B cell (primary cell): ENCODE results near the gene SEMA4C. TPM values are rescaled to one million over a fixed set of nuclear protein-coding genes. Genes with fewer than 3 reads are reported as not detected.

ENCODE experiments used
- ATAC-seq: fragments of 200-7000 bp; cut with Tn5 transposase; one replicate; pipeline ENCODE4 v1.10.0; 2021; ENCODE audit warnings: low read depth, mild to moderate bottlenecking, moderate number of reproducible peaks, moderate library complexity
- CTCF ChIA-PET: fragments of 350-600 bp; sonication (Branson Sonifier 250); formaldehyde crosslinking; loops from one replicate; lab custom pipeline; 2021; ENCODE audit warnings: antibody characterized with exemption, inconsistent platforms; lab: Charles Lee
- POLR2A ChIA-PET: fragments of 350-600 bp; sonication (Branson Sonifier 250); formaldehyde crosslinking; loops from one replicate; lab custom pipeline; 2021; ENCODE audit warnings: antibody characterized with exemption; lab: Charles Lee
- DNase-seq: peaks from one replicate; pipeline ENCODE4 v3.0.0; 2013
- H2AFZ ChIP-seq: 2 replicates; pipeline ENCODE4 v1.6.1; 2012; ENCODE audit warnings: mild to moderate bottlenecking, low read depth, low read length; ENCODE audit not compliant: insufficient read depth, poor library complexity, severe bottlenecking
- H3K27ac ChIP-seq, 2 donors: 1 replicate in 1 of 2; 2 replicates in 1 of 2; pipeline ENCODE4 v1.5.1; 2012 to 2013; ENCODE audit warnings: low read length in 2 of 2, mild to moderate bottlenecking in 2 of 2, moderate library complexity in 1 of 2
- H3K27me3 ChIP-seq, 4 experiments: fragments of 200-600 bp in 1 of 4; sonication (generic) in 1 of 4; replicated peaks in 1 of 4; 1 replicate in 2 of 4; 2 replicates in 2 of 4; pipeline versions ENCODE4 v1.6.1 to v1.7.0; 2013 to 2016; ENCODE audit warnings: low read length in 3 of 4, mild to moderate bottlenecking in 2 of 4, mixed read lengths in 1 of 4, moderate library complexity in 1 of 4; ENCODE audit not compliant: insufficient read depth in 4 of 4, control insufficient read depth in 3 of 4; ENCODE audit errors: control extremely low read depth in 1 of 4
- H3K36me3 ChIP-seq, 2 experiments: replicated peaks in 1 of 2; 1 replicate in 1 of 2; 2 replicates in 1 of 2; pipeline versions ENCODE4 v1.6.1 to v1.7.1; 2013; ENCODE audit warnings: low read length in 1 of 2; ENCODE audit not compliant: insufficient read depth in 2 of 2, control insufficient read depth in 1 of 2; ENCODE audit errors: control extremely low read depth in 1 of 2, extremely low read depth in 1 of 2
- H3K4me1 ChIP-seq, 2 donors: fragments of 200-600 bp in 1 of 2; sonication (generic) in 1 of 2; 1 replicate in 1 of 2; 2 replicates in 1 of 2; pipeline versions ENCODE4 v1.5.1 to v1.6.1; 2013 to 2017; ENCODE audit warnings: low read length in 2 of 2; ENCODE audit not compliant: control insufficient read depth in 2 of 2, insufficient read depth in 2 of 2
- H3K4me2 ChIP-seq: replicated peaks from 2 replicates; pipeline ENCODE3; 2012; ENCODE audit warnings: mild to moderate bottlenecking, low read depth, low read length; ENCODE audit not compliant: poor library complexity, severe bottlenecking
- H3K4me3 ChIP-seq, 5 experiments: fragments of 200-600 bp in 1 of 5; sonication (generic) in 1 of 5; 1 replicate in 3 of 5; 2 replicates in 2 of 5; pipeline versions ENCODE4 v1.5.1 to v1.7.0; 2011 to 2016; ENCODE audit warnings: low read length in 4 of 5, mild to moderate bottlenecking in 4 of 5, low read depth in 2 of 5, control low read depth in 1 of 5, moderate library complexity in 1 of 5; ENCODE audit not compliant: insufficient read depth in 1 of 5; ENCODE audit errors: control extremely low read depth in 1 of 5, extremely low read depth in 1 of 5
- H3K79me2 ChIP-seq: fragments of 200-600 bp; sonication (generic); one replicate; pipeline ENCODE4 v1.6.0; 2016; ENCODE audit warnings: low read length; ENCODE audit not compliant: control insufficient read depth, insufficient read depth
- H3K9ac ChIP-seq: fragments of 200-600 bp; sonication (generic); 2 replicates; pipeline ENCODE4 v1.6.1; 2017; ENCODE audit warnings: mild to moderate bottlenecking, low read length, moderate library complexity
- H3K9me3 ChIP-seq, 3 donors: one replicate each; pipeline versions ENCODE4 v1.6.1 to v1.7.1; 2013; ENCODE audit warnings: low read length in 2 of 3; ENCODE audit not compliant: control insufficient read depth in 2 of 3, insufficient read depth in 1 of 3; ENCODE audit errors: control extremely low read depth in 1 of 3
- H4K20me1 ChIP-seq: 2 replicates; pipeline ENCODE4 v1.6.0; 2012; ENCODE audit warnings: mild to moderate bottlenecking, low read length; ENCODE audit not compliant: insufficient read depth, control insufficient read depth, poor library complexity, severe bottlenecking
- H3K27ac Mint-ChIP-seq: one replicate; pipeline ENCODE4 v1.8.0; 2021; ENCODE audit warnings: mixed read lengths
- H3K27me3 Mint-ChIP-seq: one replicate; pipeline ENCODE4 v1.8.0; 2021; ENCODE audit warnings: mixed read lengths
- H3K4me1 Mint-ChIP-seq: one replicate; pipeline ENCODE4 v1.8.0; 2021; ENCODE audit warnings: mixed read lengths
- H3K4me3 Mint-ChIP-seq: one replicate; pipeline ENCODE4 v1.8.0; 2021; ENCODE audit warnings: mixed read lengths
- H3K9me3 Mint-ChIP-seq: one replicate; pipeline ENCODE4 v1.8.0; 2022; ENCODE audit warnings: mixed read lengths; ENCODE audit not compliant: insufficient read depth
- CTCF ChIP-seq: fragments of 200-600 bp; IDR thresholded peaks from one replicate; pipeline ENCODE4 v1.8.0; 2022; ENCODE audit warnings: antibody characterized with exemption, mild to moderate bottlenecking
- EZH2 ChIP-seq: IDR thresholded peaks from 2 replicates; pipeline ENCODE4 v1.6.1; 2012; ENCODE audit warnings: borderline replicate concordance, low read depth, mild to moderate bottlenecking, moderate library complexity, low read length; ENCODE audit not compliant: insufficient read depth, poor library complexity, severe bottlenecking
- WGBS: methylation state at CpG from one replicate; pipeline ENCODE4 v1.1.5; 2013; ENCODE audit warnings: missing lambda C conversion rate; ENCODE audit not compliant: insufficient coverage; 5-methylcytosine and 5-hydroxymethylcytosine counted together
- intact Hi-C: fragments of 100-400 bp; cut with micrococcal nuclease; formaldehyde crosslinking; loops from one replicate; pipeline ENCODE4 v1.10.0; 2022
- polyA plus RNA-seq: library from polyadenylated mRNA; depleted of rRNA; stranded (reverse); fragments of >200 nt; gene quantifications from 2 replicates; pipeline ENCODE4 v1.2.3, GENCODE V29; 2012
- total RNA-seq, 2 donors: library from RNA; stranded (reverse); fragments of 120-200 nt in 1 of 2; gene quantifications; 1 replicate in 1 of 2; 2 replicates in 1 of 2; pipeline versions ENCODE4 v1.2.3 to v1.2.4, GENCODE V29; 2013 to 2022

The SEMA4C gene
- total and polyA plus RNA-seq, 2 donors (not counting 1 experiment from before 2014, with no cell fraction given) = 0.28 to 0.94 TPM

DNA sequence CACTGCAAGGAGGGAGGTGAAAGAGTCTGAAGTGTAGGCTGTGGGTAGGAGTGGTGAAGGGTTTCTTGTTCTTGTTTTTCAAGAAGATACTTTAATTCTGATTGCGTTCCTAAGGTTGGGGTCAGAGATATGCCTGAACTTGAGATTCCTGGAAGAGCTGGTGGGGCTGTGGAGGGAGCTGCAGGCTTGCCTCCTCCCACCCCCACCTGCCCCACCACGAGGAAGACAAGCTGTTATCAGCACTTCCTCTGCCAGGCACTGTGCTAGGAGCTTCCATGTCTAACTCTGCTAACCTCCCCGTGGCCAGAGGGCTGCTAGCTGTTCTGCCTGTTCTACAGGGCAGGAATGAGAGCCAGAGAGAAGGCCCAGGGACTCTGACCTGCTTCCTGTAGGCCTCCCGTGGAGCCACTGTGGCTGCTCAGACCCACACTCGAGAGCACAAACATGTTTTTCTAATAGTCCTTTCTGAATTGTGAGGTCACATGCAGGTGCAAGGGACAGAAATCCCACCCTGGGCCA is 39.8 kb downstream of the SEMA4C start:
- H3K9me3 Mint-ChIP-seq = no peaks in the 10 kb centered on the region
- H3K4me3 Mint-ChIP-seq = no peak overlapping the region
- H3K4me3 ChIP-seq = no peak overlapping the region
- ChIA-PET CTCF (no interaction called here), POLR2A (no interaction called here)
- H3K4me1 Mint-ChIP-seq = peaks cover 10% of the 10 kb centered on the region
- H3K27ac Mint-ChIP-seq = no peak overlapping the region
- no peak for TF ChIP-seq EZH2
- peaks cover 0 to 89% of the 10 kb centered on the region in 2 experiments for H3K36me3 ChIP-seq
- 56% methylated on average over 4 of the region's 5 CpGs for WGBS
- ATAC-seq (no peak), DNase-seq (no peak)
- H4K20me1 ChIP-seq = peaks cover 13% of the 10 kb centered on the region
- H3K79me2 ChIP-seq = no peaks in the 10 kb centered on the region
- no peaks in the 10 kb centered on the region for H3K27me3 ChIP-seq
- H3K27ac ChIP-seq = no peak overlapping the region
- no peak overlapping the region for H3K9ac ChIP-seq
- no peaks in the 10 kb centered on the region for H3K27me3 Mint-ChIP-seq
- peaks cover 0 to 5% of the 10 kb centered on the region in 2 donors for H3K4me1 ChIP-seq
- intact Hi-C loops = no loop called here
- H2AFZ ChIP-seq = no peak overlapping the region
- no peaks in the 10 kb centered on the region for H3K9me3 ChIP-seq
- H3K4me2 ChIP-seq = no peak overlapping the region

DNA sequence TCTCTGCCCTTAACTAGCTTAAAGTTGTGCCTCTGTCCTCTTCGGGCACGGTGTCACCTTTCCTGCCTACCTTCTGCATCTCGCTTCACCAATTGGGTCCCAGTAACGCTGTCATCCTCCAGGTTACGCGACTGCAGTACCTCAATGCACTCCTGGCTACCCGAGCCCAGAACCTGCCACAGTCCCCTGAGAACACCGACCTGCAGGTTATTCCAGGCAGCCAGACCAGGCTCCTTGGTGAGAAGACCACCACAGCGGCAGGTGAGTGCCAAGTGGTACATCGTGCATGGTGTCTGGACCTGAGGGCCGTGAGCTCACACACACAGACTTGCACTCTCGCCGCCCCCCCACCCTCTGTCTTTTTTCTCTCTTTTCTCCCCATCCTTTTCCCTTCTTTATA is 41.0 kb downstream of the SEMA4C start:
- DNase-seq (no peak), ATAC-seq (no peak)
- Histone ChIP-seq H3K9me3 (no peaks in the 10 kb centered on the region), H3K79me2 (no peaks in the 10 kb centered on the region), H3K4me3 (no peak overlapping the region), H4K20me1 (peaks cover 25% of the 10 kb centered on the region), H3K27ac (no peak overlapping the region), H3K4me2 (no peak overlapping the region), H3K36me3 (peaks cover 0 to 90% of the 10 kb centered on the region in 2 experiments), H2AFZ (no peak overlapping the region), H3K27me3 (no peaks in the 10 kb centered on the region), H3K4me1 (peaks cover 0 to 5% of the 10 kb centered on the region in 2 donors), H3K9ac (no peak overlapping the region)
- TF ChIP-seq CTCF (no peak), EZH2 (no peak)
- Mint-ChIP-seq H3K4me3 (no peak overlapping the region), H3K9me3 (no peaks in the 10 kb centered on the region), H3K4me1 (peaks cover 10% of the 10 kb centered on the region), H3K27ac (no peak overlapping the region), H3K27me3 (no peaks in the 10 kb centered on the region)
- ChIA-PET CTCF (interaction anchor here (0.7 kb wide), 1 partner anchor 126 kb away, joined by 3 read pairs; no protein-coding TSS in a partner anchor), POLR2A (interaction anchor here (0.7 kb wide), 1 partner anchor 10 kb away, joined by 4 read pairs; no protein-coding TSS in a partner anchor)
- WGBS = 97% methylated on average over 9 of the region's 13 CpGs
- intact Hi-C loops = no loop called here
